GM12873 (cell line): Measurements from ENCODE around the gene KSR1.

Experiments
- CTCF ChIP-seq: IDR thresholded peaks from 2 replicates; pipeline ENCODE4 v1.5.1; 2012; ENCODE audit warnings: low read depth, mild to moderate bottlenecking, moderate library complexity, low read length, control low read depth; ENCODE audit not compliant: insufficient read depth; ENCODE audit errors: missing control alignments

Gene KSR1

GRCh38 chr17:27554152-27554551 lies 97.9 kb downstream of the KSR1 start:
- no peak for TF ChIP-seq CTCF

GRCh38 chr17:27554911-27555310 lies 98.7 kb downstream of the KSR1 start:
- no peak for TF ChIP-seq CTCF

GRCh38 chr17:27555339-27555738 lies 99.1 kb downstream of the KSR1 start:
- no peak for TF ChIP-seq CTCF

- TF ChIP-seq CTCF, result no peak
Observed at GRCh38 chr17:27558341-27558740, 102.1 kb downstream of the KSR1 start.

GRCh38 chr17:27558842-27559505 lies 102.7 kb downstream of the KSR1 start:
- no peak for TF ChIP-seq CTCF

GRCh38 chr17:27559506-27560481 lies 103.5 kb downstream of the KSR1 start:
- no peak for TF ChIP-seq CTCF

GRCh38 chr17:27560668-27561067 lies 104.4 kb downstream of the KSR1 start:
- no peak for TF ChIP-seq CTCF
